GM21381 (cell line): ENCODE data around the gene PRLR.
"Not testable (repeated sequence)": the region's sequence is repeated elsewhere in the genome, so short reads cannot be mapped to it uniquely, and the experiment has no call there.

ENCODE experiments used
- ATAC-seq: cut with Tn5 transposase; IDR thresholded peaks from one replicate; pipeline ENCODE4 v1.9.1; 2021; ENCODE audit warnings: mild to moderate bottlenecking, moderate library complexity; ENCODE audit not compliant: unreplicated experiment

Gene PRLR

GRCh38 chr5:35133186-35133585 lies 97.1 kb downstream of the PRLR start:
- no peak for ATAC-seq

GRCh38 chr5:35131723-35132122 lies 98.6 kb downstream of the PRLR start:
- ATAC-seq: no peak

DNA sequence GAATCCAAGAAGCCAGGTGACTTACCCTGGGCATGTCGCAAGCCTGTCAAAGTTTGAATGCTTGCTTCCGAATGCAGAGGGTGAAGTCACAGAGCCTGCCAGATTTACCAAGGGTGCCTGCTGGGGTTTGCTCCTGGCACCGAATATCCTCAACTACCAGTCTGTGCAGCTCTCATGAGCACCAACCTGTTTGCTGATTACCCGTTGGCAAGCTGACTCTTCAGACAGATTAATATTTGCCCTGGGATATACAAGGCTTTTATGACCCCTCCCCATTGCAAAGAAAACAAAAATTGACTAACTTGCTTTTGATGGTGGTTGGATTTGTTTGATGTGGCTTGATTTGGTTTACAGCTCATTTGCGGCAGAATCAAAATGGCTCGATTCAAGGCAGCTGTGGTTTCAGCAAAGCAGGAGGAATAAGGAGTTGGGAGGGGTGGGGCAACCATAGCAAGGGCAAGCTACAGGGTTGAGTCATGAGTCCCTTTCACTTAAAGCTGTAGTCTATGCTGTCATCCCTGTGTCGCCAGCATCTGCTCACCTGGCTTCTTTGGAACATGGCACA lies 100.3 kb downstream of the PRLR start:
- no peak for ATAC-seq

GRCh38 chr5:35129276-35129675 lies 101.0 kb downstream of the PRLR start:
- ATAC-seq: no peak

DNA sequence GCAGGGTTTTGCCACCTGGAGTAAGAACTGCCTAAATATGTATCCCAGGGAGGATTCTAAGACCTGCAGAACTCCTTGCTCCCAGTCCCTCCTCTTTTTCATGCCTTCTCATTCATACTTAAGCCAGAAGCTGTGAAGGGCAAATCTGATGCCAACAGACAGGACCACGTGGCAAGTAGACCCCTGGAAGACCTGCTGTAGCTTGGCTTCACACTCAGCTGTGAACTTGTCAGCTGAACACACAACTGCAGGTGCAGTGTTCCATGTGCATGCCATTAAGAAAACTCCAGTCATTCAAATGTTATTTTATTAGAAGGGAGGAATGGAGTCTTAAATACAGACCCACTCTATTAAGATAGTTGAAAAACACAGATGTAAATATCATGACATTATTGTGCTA lies 103.3 kb downstream of the PRLR start:
- no peak for ATAC-seq

GRCh38 chr5:35125746-35126145 lies 104.5 kb downstream of the PRLR start:
- ATAC-seq: no peak

GRCh38 chr5:35124932-35125331 lies 105.4 kb downstream of the PRLR start:
- ATAC-seq: no peak

GRCh38 chr5:35122819-35123218 lies 107.5 kb downstream of the PRLR start:
- ATAC-seq: no peak

DNA sequence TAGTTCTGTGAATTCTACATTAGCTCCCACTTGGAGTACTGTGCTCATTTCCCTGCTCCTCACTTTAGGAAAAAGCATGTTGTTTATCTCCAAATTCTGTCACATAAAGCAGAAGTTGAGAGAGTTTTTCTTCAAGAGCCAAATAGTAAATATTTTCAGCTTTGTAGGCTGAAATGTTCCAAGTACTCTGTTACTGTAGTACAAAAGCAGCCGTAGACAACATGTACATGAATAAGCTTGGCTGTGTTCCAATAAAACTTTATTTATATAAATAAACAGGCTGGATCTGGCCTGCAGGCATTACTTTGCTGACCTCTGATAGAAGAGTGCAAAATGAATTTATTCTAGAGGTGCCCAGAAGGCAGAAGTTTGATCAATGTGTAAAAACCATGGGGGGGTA lies 109.6 kb downstream of the PRLR start:
- ATAC-seq: no peak

DNA sequence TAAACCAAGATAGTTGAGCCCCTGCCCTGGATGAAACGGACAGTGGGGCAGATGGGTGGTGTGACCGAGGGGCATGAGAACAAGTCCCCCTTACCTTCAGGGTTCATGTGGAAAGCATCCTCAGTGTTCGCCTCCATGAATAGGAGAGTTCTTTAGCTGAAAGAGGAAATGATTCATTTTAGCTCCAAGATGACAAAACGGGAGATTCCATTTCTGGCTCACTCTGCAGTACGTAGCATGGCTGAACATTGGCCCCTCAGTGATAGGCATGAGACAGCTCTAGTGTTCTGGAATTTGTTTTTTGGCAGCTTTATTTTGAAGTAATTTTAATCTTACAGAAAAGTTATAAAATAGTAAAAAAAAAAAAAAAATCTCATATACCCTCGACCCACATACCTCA lies 112.3 kb downstream of the PRLR start:
- ATAC-seq: no peak

DNA sequence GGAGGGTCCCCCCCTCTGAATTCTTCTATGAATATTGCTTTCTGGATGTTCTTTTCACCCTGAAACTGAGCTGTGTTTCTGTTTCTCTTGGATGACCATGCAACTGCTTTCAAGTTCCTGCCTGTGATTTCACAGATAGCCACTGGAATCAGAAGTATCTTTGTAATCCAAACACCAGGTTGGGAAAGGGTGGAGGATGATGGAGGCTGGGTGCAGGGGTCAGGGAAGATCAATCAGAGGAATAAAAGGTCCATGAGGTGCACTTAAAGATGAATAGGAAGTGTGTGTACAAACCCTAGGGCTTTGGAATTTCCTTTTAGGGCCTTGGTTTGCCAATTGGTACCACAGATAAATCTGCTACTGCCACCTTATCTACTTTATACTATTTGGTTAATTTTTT lies 114.4 kb downstream of the PRLR start:
- no peak for ATAC-seq

DNA sequence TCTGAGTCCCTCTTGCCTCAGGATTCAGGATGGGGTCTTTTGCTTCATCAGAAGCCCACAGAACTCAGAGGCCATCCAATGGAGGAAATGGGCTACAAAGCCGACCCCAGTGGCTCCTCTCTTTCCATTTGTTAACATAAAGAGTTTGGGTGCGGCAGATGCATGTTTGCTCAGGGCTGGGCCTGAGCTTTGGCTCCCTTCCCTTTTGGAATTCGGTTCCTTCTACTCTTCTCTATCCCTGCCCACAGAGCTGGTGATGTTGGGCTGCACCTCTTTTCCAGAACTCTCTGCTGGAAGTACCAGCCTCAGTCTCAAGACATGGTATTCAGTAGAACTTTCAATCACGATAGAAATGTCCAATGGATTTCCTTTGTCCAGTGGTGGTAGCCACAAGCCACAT lies 115.6 kb downstream of the PRLR start:
- no peak for ATAC-seq

DNA sequence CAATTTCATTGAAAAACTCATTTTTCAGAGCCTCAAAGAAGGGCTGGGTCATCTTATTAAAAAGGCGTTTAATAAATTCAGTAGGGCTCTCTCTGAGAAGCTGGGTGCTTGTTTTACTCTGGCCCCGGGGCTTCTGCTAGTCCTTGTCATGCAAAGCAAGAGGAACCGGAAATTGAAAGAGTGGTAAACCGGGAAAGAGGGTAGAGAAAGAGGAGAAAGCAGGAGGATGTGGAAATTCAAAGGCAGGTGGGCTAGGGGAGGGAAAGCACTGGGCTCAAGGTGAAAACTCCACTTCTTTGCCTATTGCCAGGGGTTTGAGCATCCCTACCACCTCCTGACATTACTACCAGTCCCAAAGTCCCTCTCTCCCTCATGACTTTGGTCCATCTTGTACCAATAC lies 118.0 kb downstream of the PRLR start:
- ATAC-seq: no peak

DNA sequence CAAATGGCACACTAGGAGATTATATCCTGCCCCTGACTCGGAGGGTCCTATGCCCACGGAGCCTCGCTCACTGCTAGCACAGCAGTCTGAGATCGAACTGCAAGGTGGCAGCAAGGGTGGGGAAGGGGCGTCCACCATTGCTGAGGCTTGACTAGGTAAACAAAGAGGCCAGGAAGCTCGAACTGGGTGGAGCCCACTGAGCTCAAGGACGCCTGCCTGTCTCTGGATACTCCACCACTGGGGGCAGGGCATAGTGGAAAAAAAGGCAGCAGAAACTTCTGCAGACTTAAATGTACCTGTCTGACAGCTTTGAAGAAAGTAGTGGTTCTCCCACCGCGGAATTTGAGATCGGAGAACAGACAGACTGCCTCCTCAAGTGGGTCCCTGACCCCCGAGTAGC lies 125.7 kb downstream of the PRLR start:
- not testable (repeated sequence) for ATAC-seq

DNA sequence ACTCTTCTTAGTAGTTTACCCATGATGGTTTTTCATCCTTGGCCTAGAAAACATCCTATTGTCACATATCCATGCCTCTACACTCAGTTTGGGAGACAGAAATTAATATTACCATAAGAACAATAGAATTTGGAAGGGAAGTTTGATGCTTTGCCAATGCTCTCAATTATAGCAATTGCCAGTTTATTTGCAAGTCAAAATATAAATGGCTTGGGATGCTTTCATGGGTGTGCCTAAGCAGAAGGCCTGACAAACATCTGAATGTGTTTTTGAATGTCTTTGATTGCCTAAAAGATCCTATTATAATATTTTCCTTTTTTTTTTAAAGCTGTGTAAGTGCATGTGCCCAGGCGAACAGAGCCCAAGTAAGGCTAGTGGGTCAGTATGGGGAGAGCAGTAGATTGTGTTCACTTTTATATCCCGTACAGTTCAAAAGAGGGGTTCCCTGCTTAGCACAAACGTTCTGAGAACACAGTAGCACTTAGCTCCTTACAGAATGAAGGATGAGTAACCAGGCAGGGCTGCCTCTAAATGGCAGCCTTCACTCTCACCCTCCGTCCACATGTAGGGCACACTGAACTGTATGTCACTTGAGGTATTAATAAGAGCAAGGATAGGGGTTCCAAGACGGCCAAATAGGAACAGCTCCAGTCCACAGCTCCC lies 126.5 kb downstream of the PRLR start:
- ATAC-seq: no peak

DNA sequence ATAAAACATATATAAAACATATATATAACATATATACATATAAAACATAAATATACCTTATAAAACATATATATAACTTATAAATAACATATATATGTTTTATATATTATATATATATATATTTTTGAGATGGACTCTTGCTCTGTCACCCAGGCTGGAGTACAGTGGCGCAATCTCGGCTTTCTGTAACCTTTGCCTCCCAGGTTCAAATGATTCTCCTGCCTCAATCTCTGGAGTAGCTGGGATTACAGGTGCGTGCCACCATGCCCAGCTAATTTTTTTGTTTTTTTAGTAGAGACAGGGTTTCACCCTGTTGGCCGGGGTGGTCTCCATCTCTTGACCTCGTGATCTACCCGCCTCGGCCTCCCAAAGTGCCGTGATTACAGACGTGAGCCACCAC lies 128.6 kb downstream of the PRLR start:
- not testable (repeated sequence) for ATAC-seq

DNA sequence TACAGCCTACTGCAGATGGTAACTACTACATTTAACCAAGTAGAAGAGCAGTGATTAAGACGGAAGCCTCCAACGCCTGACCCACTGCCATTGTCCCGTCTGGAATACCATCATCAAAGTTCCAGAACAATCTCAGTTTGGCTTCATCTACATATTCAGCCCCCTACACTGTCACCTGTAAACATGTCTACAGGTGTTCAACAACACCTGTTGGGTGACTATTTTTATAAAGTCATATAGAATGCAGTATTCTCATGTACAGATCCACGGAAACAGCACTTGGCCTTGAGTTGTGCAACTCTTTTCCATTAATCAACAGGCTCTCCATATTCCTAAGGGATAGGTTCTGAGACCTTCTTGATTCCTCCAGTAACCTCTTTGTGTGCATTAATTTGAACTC lies 129.3 kb downstream of the PRLR start:
- no peak for ATAC-seq

DNA sequence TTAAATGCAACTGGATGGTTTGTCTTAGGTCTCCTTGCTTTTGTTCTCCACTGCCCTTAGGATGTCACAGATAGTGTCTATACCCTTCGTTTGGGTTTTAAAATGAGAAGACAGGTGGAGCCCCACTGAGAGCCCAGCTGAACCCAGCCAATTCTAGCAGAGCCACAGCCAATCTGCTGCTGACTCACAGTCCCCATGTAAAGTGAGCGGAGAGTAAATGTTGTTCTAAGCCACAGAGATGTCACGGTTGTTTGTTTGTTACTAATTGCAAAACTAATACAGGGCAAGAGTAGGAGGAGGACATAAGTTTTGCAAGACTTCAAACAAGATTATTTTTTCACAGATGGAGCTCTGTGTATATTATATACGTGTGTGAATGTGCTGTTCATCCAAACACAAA lies 132.1 kb downstream of the PRLR start:
- no peak for ATAC-seq

- no peak for ATAC-seq
Measured at GRCh38 chr5:35096932-35097331, 133.4 kb downstream of the PRLR start.

GRCh38 chr5:35096216-35096615 lies 134.1 kb downstream of the PRLR start:
- ATAC-seq: no peak

GRCh38 chr5:35095366-35095765 lies 134.9 kb downstream of the PRLR start:
- no peak for ATAC-seq

- ATAC-seq: no peak
Measured at GRCh38 chr5:35094948-35095347, 135.3 kb downstream of the PRLR start.

DNA sequence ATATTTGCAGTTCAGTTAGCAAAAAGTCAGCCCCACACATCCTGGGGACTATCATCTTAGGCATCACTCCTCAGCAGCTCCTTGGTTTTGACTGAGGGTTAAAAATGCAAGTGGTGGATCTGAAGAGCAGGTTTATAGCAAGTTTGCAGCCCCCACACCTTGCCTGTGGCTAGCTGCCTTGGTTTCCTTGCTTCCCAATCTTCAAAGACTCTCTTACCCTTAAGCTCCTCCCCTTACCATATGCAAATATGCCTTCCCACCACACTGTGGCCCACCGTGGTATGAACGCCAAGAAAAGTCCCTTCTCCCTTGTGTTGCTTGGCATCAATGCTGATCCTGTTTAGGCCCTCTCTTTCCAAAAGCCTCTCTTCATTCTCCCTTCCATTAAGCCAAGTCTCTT lies 137.6 kb downstream of the PRLR start:
- ATAC-seq: no peak
